GM21423 (cell line): ENCODE measurements around the gene TIMP1.

Source experiments
- ATAC-seq: cut with Tn5 transposase; IDR thresholded peaks from one replicate; pipeline ENCODE4 v1.9.1; 2021; ENCODE audit warnings: mild to moderate bottlenecking, moderate library complexity; ENCODE audit not compliant: unreplicated experiment

TIMP1 gene

GRCh38 chrX:47581731-47582647 lies at the start of gene TIMP1:
Gene TIMP1 (plus strand): TSS chrX:47582436. CDS start chrX:47583416, 980 bp downstream.
- peak; percentile 95 for ATAC-seq

GRCh38 chrX:47539860-47540259 lies 42.4 kb upstream of the TIMP1 start:
- no peak for ATAC-seq

- no peak for ATAC-seq
These were observed 41.3 kb upstream of the TIMP1 start for GRCh38 chrX:47540754-47541538.

- ATAC-seq, result no peak
These were observed 38.7 kb upstream of the TIMP1 start for GRCh38 chrX:47543496-47543895.

GRCh38 chrX:47556045-47556623 lies 26.1 kb upstream of the TIMP1 start:
- peak; percentile 89 for ATAC-seq

GRCh38 chrX:47558436-47558835 lies 23.8 kb upstream of the TIMP1 start:
- ATAC-seq, result no peak

GRCh38 chrX:47560179-47560933 lies 21.9 kb upstream of the TIMP1 start:
- no peak for ATAC-seq

GRCh38 chrX:47560934-47561658 lies 21.1 kb upstream of the TIMP1 start, which contains the start of gene ARAF:
Gene ARAF (plus strand): TSS chrX:47561205. CDS start chrX:47562968, 1,763 bp downstream.
- peak; percentile 88 for ATAC-seq

GRCh38 chrX:47561659-47562151 lies 20.5 kb upstream of the TIMP1 start:
- no peak for ATAC-seq

- ATAC-seq, result no peak
These were observed 19.5 kb upstream of the TIMP1 start for GRCh38 chrX:47562615-47563243.

- ATAC-seq, result no peak
These were observed 18.4 kb upstream of the TIMP1 start for GRCh38 chrX:47563801-47564315.

- ATAC-seq, result no peak
These were observed 17.7 kb upstream of the TIMP1 start for GRCh38 chrX:47564438-47565085.

- ATAC-seq, result no peak
These were observed 15.4 kb upstream of the TIMP1 start for GRCh38 chrX:47566841-47567240.

GRCh38 chrX:47568656-47569295 lies 13.5 kb upstream of the TIMP1 start:
- no peak for ATAC-seq

- no peak for ATAC-seq
These were observed 11.4 kb upstream of the TIMP1 start for GRCh38 chrX:47570794-47571193.

GRCh38 chrX:47571215-47571614 lies 11.0 kb upstream of the TIMP1 start:
- no peak for ATAC-seq

- ATAC-seq, result no peak
These were observed 10.3 kb upstream of the TIMP1 start for GRCh38 chrX:47571896-47572295.

GRCh38 chrX:47572773-47573340 lies 9.4 kb upstream of the TIMP1 start:
- ATAC-seq, result no peak
